SK-N-SH (cell line): ENCODE measurements around the gene EN1. TPM values are rescaled to one million over a fixed set of nuclear protein-coding genes. Genes with fewer than 3 reads are reported as not detected.

Source experiments
- CTCF ChIA-PET: fragments of 300-600, 350-600 bp; formaldehyde crosslinking; extraction: SDS; loops from one replicate; lab custom pipeline; 2021; lab: Yijun Ruan, JAX
- POLR2A ChIA-PET: fragments of 350-600 bp; sonication (Branson Sonifier 250); formaldehyde crosslinking; extraction: SDS; loops from one replicate; lab custom pipeline; 2020; ENCODE audit warnings: antibody characterized with exemption, inconsistent platforms; lab: Yijun Ruan, JAX
- DNase-seq: peaks from one replicate; pipeline ENCODE4 v3.0.0; 2012
- H2AFZ ChIP-seq: fragments of 200-600 bp; sonication (generic); 2 replicates; pipeline ENCODE4 v1.8.1; 2016; ENCODE audit warnings: antibody characterized with exemption, mild to moderate bottlenecking, low read depth
- H3F3A ChIP-seq: fragments of 200-600 bp; sonication (generic); replicated peaks from 2 replicates; pipeline ENCODE3; 2016; ENCODE audit warnings: antibody characterized with exemption, mild to moderate bottlenecking; ENCODE audit not compliant: insufficient read depth
- H3K27ac ChIP-seq, 2 experiments: fragments of 200-500 bp in 1 of 2; fragments of 200-600 bp in 1 of 2; sonication (Bioruptor generic) in 1 of 2; sonication (generic), shearing (Covaris generic) in 1 of 2; 2 replicates each; pipeline versions ENCODE4 v1.5.1 to v1.6.1; 2014 to 2016; ENCODE audit warnings: low read depth in 2 of 2, inconsistent platforms in 1 of 2, low read length in 1 of 2, mild to moderate bottlenecking in 1 of 2, mixed read lengths in 1 of 2
- H3K27me3 ChIP-seq: fragments of 200-600 bp; sonication (generic), shearing (Covaris generic); 2 replicates; pipeline ENCODE4 v1.6.1; 2016; ENCODE audit warnings: mixed run types; ENCODE audit not compliant: insufficient read depth
- H3K36me3 ChIP-seq, 2 experiments: fragments of 200-500 bp in 1 of 2; fragments of 200-600 bp in 1 of 2; sonication (Bioruptor generic) in 1 of 2; sonication (generic) in 1 of 2; replicated peaks in 1 of 2; 2 replicates each; pipeline versions ENCODE3 to v1.5.1; 2014 to 2016; ENCODE audit warnings: low read length in 1 of 2, mild to moderate bottlenecking in 1 of 2; ENCODE audit not compliant: insufficient read depth in 2 of 2, control insufficient read depth in 1 of 2
- H3K4me1 ChIP-seq, 2 experiments: fragments of 200-500 bp in 1 of 2; fragments of 200-600 bp in 1 of 2; sonication (Bioruptor generic) in 1 of 2; sonication (generic), shearing (Covaris generic) in 1 of 2; 2 replicates each; pipeline versions ENCODE4 v1.5.1 to v1.6.1; 2014 to 2016; ENCODE audit warnings: low read depth in 1 of 2, low read length in 1 of 2, mixed run types in 1 of 2; ENCODE audit not compliant: insufficient read depth in 2 of 2, control insufficient read depth in 1 of 2
- H3K4me2 ChIP-seq: fragments of 200-600 bp; sonication (generic), shearing (Covaris generic); 2 replicates; pipeline ENCODE4 v1.6.1; 2017; ENCODE audit warnings: mixed run types
- H3K4me3 ChIP-seq, 2 experiments: fragments of 200-500 bp in 1 of 2; fragments of 200-600 bp in 1 of 2; sonication (Bioruptor generic) in 1 of 2; sonication (generic), shearing (Covaris generic) in 1 of 2; 2 replicates each; pipeline versions ENCODE4 v1.5.1 to v1.8.1; 2014 to 2016; ENCODE audit warnings: low read depth in 2 of 2, inconsistent platforms in 1 of 2, low read length in 1 of 2, mild to moderate bottlenecking in 1 of 2, mixed read lengths in 1 of 2, moderate library complexity in 1 of 2
- H3K79me2 ChIP-seq: fragments of 200-600 bp; sonication (generic); 2 replicates; pipeline ENCODE4 v1.8.1; 2017; ENCODE audit warnings: mild to moderate bottlenecking; ENCODE audit not compliant: insufficient read depth
- H3K9ac ChIP-seq: fragments of 200-600 bp; sonication (generic); 2 replicates; pipeline ENCODE4 v1.6.1; 2017; ENCODE audit warnings: mixed run types
- H3K9me2 ChIP-seq: fragments of 200-600 bp; sonication (generic); 2 replicates; pipeline ENCODE4 v1.6.1; 2017; ENCODE audit warnings: mixed run types
- H3K9me3 ChIP-seq: fragments of 200-600 bp; sonication (generic); 2 replicates; pipeline ENCODE4 v1.6.1; 2017; ENCODE audit warnings: mixed run types, mild to moderate bottlenecking, moderate library complexity
- H4K20me1 ChIP-seq: fragments of 200-600 bp; sonication (generic); 2 replicates; pipeline ENCODE4 v1.6.1; 2017; ENCODE audit warnings: mild to moderate bottlenecking, mixed run types; ENCODE audit not compliant: insufficient read depth
- CTCF ChIP-seq: fragments of 200-600 bp; sonication (generic); IDR thresholded peaks from 2 replicates; pipeline ENCODE4 v1.6.1; 2017; ENCODE audit warnings: antibody characterized with exemption, mild to moderate bottlenecking, moderate library complexity
- EZH2phosphoT487 ChIP-seq: fragments of 200-600 bp; sonication (generic); IDR thresholded peaks from 2 replicates; pipeline ENCODE4 v1.6.1; 2017; ENCODE audit warnings: low read depth, mixed run types, mild to moderate bottlenecking, antibody characterized with exemption, moderate library complexity, borderline replicate concordance
- FOSL2 ChIP-seq: IDR thresholded peaks from 2 replicates; pipeline ENCODE4 v1.4.0; 2012; ENCODE audit warnings: low read depth, mild to moderate bottlenecking, moderate library complexity, borderline replicate concordance
- IRF3 ChIP-seq: fragments of 150-350 bp; IDR thresholded peaks from 2 replicates; pipeline ENCODE4 v1.6.1; 2016; ENCODE audit warnings: mild to moderate bottlenecking, low read depth, low read length
- MXI1 ChIP-seq: IDR thresholded peaks from 2 replicates; pipeline ENCODE4 v1.6.1; 2012; ENCODE audit warnings: mild to moderate bottlenecking, low read depth, low read length, improper control_type of control experiment
- NRF1 ChIP-seq: IDR thresholded peaks from 2 replicates; pipeline ENCODE4 v1.6.1; 2012; ENCODE audit warnings: low read depth, mild to moderate bottlenecking, low read length
- PBX3 ChIP-seq: IDR thresholded peaks from 2 replicates; pipeline ENCODE4; 2012
- POLR2AphosphoS5 ChIP-seq: IDR thresholded peaks from 2 replicates; pipeline ENCODE4 v1.6.1; 2012; ENCODE audit warnings: low read depth, low read length
- RAD21 ChIP-seq: IDR thresholded peaks from 2 replicates; pipeline ENCODE4 v1.6.1; 2012; ENCODE audit warnings: mild to moderate bottlenecking, low read length
- RCOR1 ChIP-seq: fragments of 150-350 bp; IDR thresholded peaks from 2 replicates; pipeline ENCODE4 v1.6.1; 2017; ENCODE audit warnings: antibody characterized with exemption, low read length
- RFX5 ChIP-seq: IDR thresholded peaks from 2 replicates; pipeline ENCODE4 v1.6.1; 2012; ENCODE audit warnings: mild to moderate bottlenecking, improper control_type of control experiment, low read length
- RXRA ChIP-seq: IDR thresholded peaks from 2 replicates; pipeline ENCODE4 v1.4.0; 2012; ENCODE audit warnings: low read depth, mild to moderate bottlenecking, borderline replicate concordance
- SIN3A ChIP-seq: IDR thresholded peaks from 2 replicates; pipeline ENCODE4 v1.6.1; 2012; ENCODE audit warnings: low read depth, mild to moderate bottlenecking, low read length, moderate library complexity, borderline replicate concordance
- TCF12 ChIP-seq: IDR thresholded peaks from 2 replicates; pipeline ENCODE4 v1.4.0; 2012
- USF2 ChIP-seq: fragments of 150-350 bp; IDR thresholded peaks from 2 replicates; pipeline ENCODE4 v1.6.1; 2017; ENCODE audit warnings: antibody characterized with exemption, low read length, low read depth, borderline replicate concordance
- YY1 ChIP-seq: IDR thresholded peaks from 2 replicates; pipeline ENCODE4 v1.4.0; 2012; ENCODE audit warnings: low read depth, mild to moderate bottlenecking
- WGBS: methylation state at CpG from one replicate; pipeline ENCODE4 v1.1.6; 2017; ENCODE audit warnings: low lambda C conversion rate; 5-methylcytosine and 5-hydroxymethylcytosine counted together
- polyA plus RNA-seq, 3 experiments: library from polyadenylated mRNA; depleted of rRNA; stranded (reverse); fragments of >200 nt; gene quantifications; 2 replicates each; pipeline ENCODE4 v1.2.3, GENCODE V29; 2012

EN1 gene
- polyA plus RNA-seq, 1 of the 3 experiments (the other 2 are of a cell fraction): not detected

GRCh38 chr2:118851650-118852049 is 4.2 kb upstream of the EN1 start (continued):
- TF ChIP-seq IRF3: no peak
- TF ChIP-seq PBX3: no peak
- TF ChIP-seq RAD21: no peak
- no peak for TF ChIP-seq TCF12
- no peak for TF ChIP-seq NRF1
- TF ChIP-seq, all 33 proteins: peak for 0

- Histone ChIP-seq H3K27ac (no peak overlapping the region), H3K9me3 (no peaks in the 10 kb centered on the region), H3K4me2 (no peak overlapping the region), H3K9ac (no peak overlapping the region), H4K20me1 (0 out of 2 replicates have a peak, but pooled peaks cover 2% of the 10 kb centered on the region), H3K79me2 (no peaks in the 10 kb centered on the region), H3K9me2 (no peaks in the 10 kb centered on the region), H3K27me3 (peaks cover 92% of the 10 kb centered on the region), H3K36me3 (no peaks in the 10 kb centered on the region), H3K4me3 (no peak overlapping the region), H3K4me1 (peaks cover 0 to 4% of the 10 kb centered on the region in 2 experiments; a peak in 2 of 4 replicates), H2AFZ (no peak overlapping the region), H3F3A (peaks cover 2% of the 10 kb centered on the region)
- ChIA-PET POLR2A (no interaction called here), CTCF (no interaction called here)
- WGBS: 12% methylated on average over 9 of the region's 9 CpGs
- no peak for DNase-seq
- TF ChIP-seq NRF1: no peak
- TF ChIP-seq PBX3: no peak
- TF ChIP-seq EZH2phosphoT487: no peak
- TF ChIP-seq TCF12: no peak
- TF ChIP-seq SIN3A: no peak
- no peak for TF ChIP-seq CTCF
- no peak for TF ChIP-seq RCOR1
- TF ChIP-seq YY1: no peak
- no peak for TF ChIP-seq RFX5
- TF ChIP-seq FOSL2: no peak
- TF ChIP-seq MXI1: no peak
- no peak for TF ChIP-seq RXRA
- no peak for TF ChIP-seq USF2
- no peak for TF ChIP-seq POLR2AphosphoS5
Observed at GRCh38 chr2:118850901-118851415, 3.5 kb upstream of the EN1 start.
